NB4 (cell line): Measurements from ENCODE around the gene FGFR4.

ENCODE experiments used
- MYC ChIP-seq: IDR thresholded peaks from 2 replicates; pipeline ENCODE4 v1.6.1; 2011; ENCODE audit warnings: low read depth, low read length
- POLR2A ChIP-seq: IDR thresholded peaks from 2 replicates; pipeline ENCODE4 v1.6.1; 2011; ENCODE audit warnings: mild to moderate bottlenecking; ENCODE audit not compliant: insufficient read length; ENCODE audit errors: extremely low read depth
- TF ChIP-seq, protein P1 (sequence below): IDR thresholded peaks from one replicate; pipeline ENCODE4 v1.5.1; 2012; ENCODE audit warnings: low read depth, low read length
- TF ChIP-seq, protein P2 (sequence below): IDR thresholded peaks from 2 replicates; pipeline ENCODE4 v1.6.1; 2011; ENCODE audit warnings: low read depth, low read length

DNA sequence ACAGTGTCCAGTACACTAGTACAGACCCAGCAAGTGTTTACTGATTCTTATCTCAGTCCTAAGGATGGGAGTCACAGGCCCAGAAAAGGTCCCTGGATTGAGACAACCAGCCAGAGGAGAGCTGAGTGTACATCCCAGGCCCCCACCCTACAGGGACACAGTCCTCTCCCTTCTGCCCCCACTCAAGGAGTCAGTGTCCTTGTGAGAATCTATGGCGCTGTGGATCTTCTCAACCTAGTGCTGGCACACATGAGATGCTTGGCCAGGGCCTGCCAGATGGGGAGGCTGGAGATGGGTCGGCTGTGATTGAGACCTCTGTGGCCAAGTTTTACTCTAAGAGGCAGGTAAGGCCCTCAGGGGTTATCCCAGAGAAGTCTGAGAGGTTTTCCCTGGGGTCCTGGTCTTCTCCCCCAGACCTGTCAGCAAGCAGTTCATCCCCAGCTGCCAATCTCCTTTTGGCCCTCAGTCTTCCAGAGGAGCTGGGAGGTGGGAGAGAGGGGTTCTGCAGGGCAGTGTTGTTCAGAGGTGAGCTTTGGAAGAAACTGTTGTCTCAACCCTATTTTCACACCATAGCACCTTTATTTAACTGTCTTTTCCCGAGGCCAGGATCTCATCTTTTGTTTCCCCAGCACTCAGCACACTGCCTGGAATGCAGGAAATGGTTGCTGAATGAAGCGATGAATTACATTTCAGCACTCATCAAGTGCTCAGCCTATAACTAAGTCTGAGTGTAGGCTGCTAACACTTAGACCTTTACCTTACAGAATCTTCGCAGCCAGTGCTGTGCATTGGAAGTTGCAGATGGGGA, 43.7 kb downstream of the FGFR4 start:
- TF ChIP-seq, protein P1, sequence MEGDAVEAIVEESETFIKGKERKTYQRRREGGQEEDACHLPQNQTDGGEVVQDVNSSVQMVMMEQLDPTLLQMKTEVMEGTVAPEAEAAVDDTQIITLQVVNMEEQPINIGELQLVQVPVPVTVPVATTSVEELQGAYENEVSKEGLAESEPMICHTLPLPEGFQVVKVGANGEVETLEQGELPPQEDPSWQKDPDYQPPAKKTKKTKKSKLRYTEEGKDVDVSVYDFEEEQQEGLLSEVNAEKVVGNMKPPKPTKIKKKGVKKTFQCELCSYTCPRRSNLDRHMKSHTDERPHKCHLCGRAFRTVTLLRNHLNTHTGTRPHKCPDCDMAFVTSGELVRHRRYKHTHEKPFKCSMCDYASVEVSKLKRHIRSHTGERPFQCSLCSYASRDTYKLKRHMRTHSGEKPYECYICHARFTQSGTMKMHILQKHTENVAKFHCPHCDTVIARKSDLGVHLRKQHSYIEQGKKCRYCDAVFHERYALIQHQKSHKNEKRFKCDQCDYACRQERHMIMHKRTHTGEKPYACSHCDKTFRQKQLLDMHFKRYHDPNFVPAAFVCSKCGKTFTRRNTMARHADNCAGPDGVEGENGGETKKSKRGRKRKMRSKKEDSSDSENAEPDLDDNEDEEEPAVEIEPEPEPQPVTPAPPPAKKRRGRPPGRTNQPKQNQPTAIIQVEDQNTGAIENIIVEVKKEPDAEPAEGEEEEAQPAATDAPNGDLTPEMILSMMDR = no peak
- TF ChIP-seq POLR2A = no peak
- TF ChIP-seq, protein P2, sequence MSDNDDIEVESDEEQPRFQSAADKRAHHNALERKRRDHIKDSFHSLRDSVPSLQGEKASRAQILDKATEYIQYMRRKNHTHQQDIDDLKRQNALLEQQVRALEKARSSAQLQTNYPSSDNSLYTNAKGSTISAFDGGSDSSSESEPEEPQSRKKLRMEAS = no peak
- TF ChIP-seq MYC = no peak
